WTC11 (cell line): Measurements from ENCODE around the gene SLC23A2. TPM values are rescaled to one million over a fixed set of nuclear protein-coding genes. Genes with fewer than 3 reads are reported as not detected.

Experiments used
- ATAC-seq: fragments of 200-7000 bp; cut with Tn5 transposase; 2 replicates; pipeline ENCODE4 v1.10.0; 2021; ENCODE audit warnings: mild to moderate bottlenecking, moderate library complexity
- CTCF ChIA-PET: fragments of 300-600 bp; sonication (Branson Sonifier 250); formaldehyde crosslinking; loops from one replicate; lab custom pipeline; 2021; ENCODE audit warnings: antibody characterized with exemption; lab: Charles Lee
- POLR2A ChIA-PET: fragments of 350-600 bp; sonication (Branson Sonifier 250); formaldehyde crosslinking; loops from one replicate; lab custom pipeline; 2021; ENCODE audit warnings: antibody characterized with exemption; lab: Charles Lee
- DNase-seq: peaks from one replicate; pipeline ENCODE4 v3.0.0; 2021; ENCODE audit warnings: low spot score
- H3K27ac Mint-ChIP-seq: 2 replicates; pipeline ENCODE4 v1.8.0; 2021; ENCODE audit warnings: mixed read lengths
- H3K27me3 Mint-ChIP-seq: 2 replicates; pipeline ENCODE4 v1.8.0; 2021; ENCODE audit warnings: low read depth, mild to moderate bottlenecking, moderate library complexity, mixed read lengths
- H3K36me3 Mint-ChIP-seq: 2 replicates; pipeline ENCODE4 v1.8.0; 2021; ENCODE audit warnings: mixed read lengths
- H3K4me1 Mint-ChIP-seq: 2 replicates; pipeline ENCODE4 v1.8.0; 2022; ENCODE audit warnings: mixed read lengths
- H3K4me3 Mint-ChIP-seq: 2 replicates; pipeline ENCODE4 v1.8.0; 2021; ENCODE audit warnings: mild to moderate bottlenecking, moderate library complexity, mixed read lengths
- H3K9me3 Mint-ChIP-seq: 2 replicates; pipeline ENCODE4 v1.8.0; 2021; ENCODE audit warnings: mixed read lengths
- ARID4B ChIP-seq: sonication (generic); formaldehyde crosslinking; IDR thresholded peaks from 2 replicates; pipeline ENCODE4 v1.8.0; 2023; ENCODE audit warnings: missing genetic modification reagents, mild to moderate bottlenecking, borderline replicate concordance
- ATF1 ChIP-seq: sonication (generic); formaldehyde crosslinking; IDR thresholded peaks from 2 replicates; pipeline ENCODE4 v1.8.1; 2023; ENCODE audit warnings: mild to moderate bottlenecking, moderate library complexity, missing genetic modification reagents
- CREB1 ChIP-seq: sonication (generic); formaldehyde crosslinking; IDR thresholded peaks from 2 replicates; pipeline ENCODE4 v1.8.0; 2023; ENCODE audit warnings: mild to moderate bottlenecking, missing genetic modification reagents
- FOXP4 ChIP-seq: sonication (generic); formaldehyde crosslinking; IDR thresholded peaks from 2 replicates; pipeline ENCODE4 v1.8.0; 2022; ENCODE audit warnings: mild to moderate bottlenecking, missing genetic modification reagents
- HMGXB4 ChIP-seq: sonication (generic); formaldehyde crosslinking; IDR thresholded peaks from 2 replicates; pipeline ENCODE4 v1.8.1; 2023; ENCODE audit warnings: mild to moderate bottlenecking, moderate library complexity, missing genetic modification reagents
- JUN ChIP-seq: sonication (generic); formaldehyde crosslinking; IDR thresholded peaks from 2 replicates; pipeline ENCODE4 v1.8.0; 2023; ENCODE audit warnings: mild to moderate bottlenecking, missing genetic modification reagents
- KAT7 ChIP-seq: sonication (generic); formaldehyde crosslinking; IDR thresholded peaks from 2 replicates; pipeline ENCODE4 v1.8.1; 2023; ENCODE audit warnings: missing genetic modification reagents, mild to moderate bottlenecking, borderline replicate concordance
- TEAD1 ChIP-seq: sonication (generic); formaldehyde crosslinking; IDR thresholded peaks from 2 replicates; pipeline ENCODE4 v1.8.0; 2022; ENCODE audit warnings: mild to moderate bottlenecking, missing genetic modification reagents
- USF2 ChIP-seq: sonication (generic); formaldehyde crosslinking; IDR thresholded peaks from 2 replicates; pipeline ENCODE4 v1.8.1; 2023; ENCODE audit warnings: mild to moderate bottlenecking, missing genetic modification reagents, moderate library complexity
- ZMAT4 ChIP-seq: fragments of 250-450 bp; sonication (Bioruptor Pico); IDR thresholded peaks from 2 replicates; pipeline ENCODE4 v1.9.0; 2021; ENCODE audit warnings: mild to moderate bottlenecking
- ZNF532 ChIP-seq: fragments of 250-450 bp; sonication (Bioruptor Pico); IDR thresholded peaks from 2 replicates; pipeline ENCODE4 v1.9.0; 2021; ENCODE audit warnings: mild to moderate bottlenecking, borderline replicate concordance
- total RNA-seq: library from RNA; stranded (reverse); gene quantifications from 3 replicates; pipeline ENCODE4 v1.2.3, GENCODE V29; 2021

The SLC23A2 gene
- total RNA-seq, 1 experiment from 2014 or later = 14.5 TPM

GRCh38 chr20:4972506-4973251 is 28.6 kb downstream of the SLC23A2 start (continued):
- TF ChIP-seq ZNF532 (CRISPR knock-in tag) (no peak), JUN (CRISPR knock-in tag) (no peak), FOXP4 (CRISPR knock-in tag) (no peak)

- POLR2A ChIA-PET = no interaction called here
- DNase-seq (no peak), ATAC-seq (no peak)
- H3K27ac Mint-ChIP-seq = no peak overlapping the region
- H3K36me3 Mint-ChIP-seq = peaks cover 11% of the 10 kb centered on the region
- H3K4me1 Mint-ChIP-seq = peaks cover 13% of the 10 kb centered on the region
- H3K9me3 Mint-ChIP-seq = no peaks in the 10 kb centered on the region
- TF ChIP-seq ATF1 (CRISPR knock-in tag) (no peak), HMGXB4 (no peak), CREB1 (CRISPR knock-in tag) (no peak), ARID4B (CRISPR knock-in tag) (no peak), ZNF532 (CRISPR knock-in tag) (no peak), ZMAT4 (no peak), USF2 (CRISPR knock-in tag) (no peak), KAT7 (CRISPR knock-in tag) (no peak), TEAD1 (no peak)
- no peaks in the 10 kb centered on the region for H3K27me3 Mint-ChIP-seq
- H3K4me3 Mint-ChIP-seq = no peak overlapping the region
- CTCF ChIA-PET = interaction anchor here (1.8 kb wide), 1 partner anchor 15 kb away, joined by 4 read pairs; no protein-coding TSS in a partner anchor
Observed at GRCh38 chr20:4971064-4971463, 30.2 kb downstream of the SLC23A2 start.
